Measurements from ENCODE around the gene GABRB3.

Gene GABRB3

GRCh38 chr15:26640601-26641000 is 132.3 kb downstream of the GABRB3 start:
- Histone ChIP-seq H3K9me2 (replicated peaks; ENCODE audit: low read depth, low read length) (no peaks in the 10 kb centered on the region), H3K79me2 (ENCODE audit: insufficient read depth, low read length) (no peaks in the 10 kb centered on the region), H3F3A (ENCODE audit: low read depth) (no peaks in the 10 kb centered on the region), H3K4me2 (ENCODE audit: low read depth, low read length, poor library complexity, severe bottlenecking) (no peak overlapping the region), H2AFZ (ENCODE audit: low read length) (no peak overlapping the region), H3K27me3 (ENCODE audit: insufficient read depth, low read length, poor library complexity, severe bottlenecking) (no peaks in the 10 kb centered on the region), H4K20me1 (ENCODE audit: insufficient read depth, low read length, poor library complexity, severe bottlenecking) (no peaks in the 10 kb centered on the region), H3K4me3 (ENCODE audit: low read length, poor library complexity, severe bottlenecking) (no peak overlapping the region), H3K4me1 (ENCODE audit: insufficient read depth, low read length, poor library complexity, severe bottlenecking) (no peaks in the 10 kb centered on the region), H3K36me3 (ENCODE audit: insufficient read depth, low read length) (no peaks in the 10 kb centered on the region), H3K9ac (ENCODE audit: low read depth, low read length, poor library complexity, severe bottlenecking) (no peak overlapping the region), H3K9me3 (ENCODE audit: insufficient read depth, low read depth, low read length) (peaks cover 6% of the 10 kb centered on the region; the same call in 1 of the 2 replicates)
- TF ChIP-seq, protein P1, sequence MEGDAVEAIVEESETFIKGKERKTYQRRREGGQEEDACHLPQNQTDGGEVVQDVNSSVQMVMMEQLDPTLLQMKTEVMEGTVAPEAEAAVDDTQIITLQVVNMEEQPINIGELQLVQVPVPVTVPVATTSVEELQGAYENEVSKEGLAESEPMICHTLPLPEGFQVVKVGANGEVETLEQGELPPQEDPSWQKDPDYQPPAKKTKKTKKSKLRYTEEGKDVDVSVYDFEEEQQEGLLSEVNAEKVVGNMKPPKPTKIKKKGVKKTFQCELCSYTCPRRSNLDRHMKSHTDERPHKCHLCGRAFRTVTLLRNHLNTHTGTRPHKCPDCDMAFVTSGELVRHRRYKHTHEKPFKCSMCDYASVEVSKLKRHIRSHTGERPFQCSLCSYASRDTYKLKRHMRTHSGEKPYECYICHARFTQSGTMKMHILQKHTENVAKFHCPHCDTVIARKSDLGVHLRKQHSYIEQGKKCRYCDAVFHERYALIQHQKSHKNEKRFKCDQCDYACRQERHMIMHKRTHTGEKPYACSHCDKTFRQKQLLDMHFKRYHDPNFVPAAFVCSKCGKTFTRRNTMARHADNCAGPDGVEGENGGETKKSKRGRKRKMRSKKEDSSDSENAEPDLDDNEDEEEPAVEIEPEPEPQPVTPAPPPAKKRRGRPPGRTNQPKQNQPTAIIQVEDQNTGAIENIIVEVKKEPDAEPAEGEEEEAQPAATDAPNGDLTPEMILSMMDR (conservative IDR thresholded peaks at IDR 0.05; ENCODE audit: low read length): no peak
- TF ChIP-seq EZH2phosphoT487 (IDR thresholded peaks at IDR 0.05; ENCODE audit: borderline replicate concordance): no peak

DNA sequence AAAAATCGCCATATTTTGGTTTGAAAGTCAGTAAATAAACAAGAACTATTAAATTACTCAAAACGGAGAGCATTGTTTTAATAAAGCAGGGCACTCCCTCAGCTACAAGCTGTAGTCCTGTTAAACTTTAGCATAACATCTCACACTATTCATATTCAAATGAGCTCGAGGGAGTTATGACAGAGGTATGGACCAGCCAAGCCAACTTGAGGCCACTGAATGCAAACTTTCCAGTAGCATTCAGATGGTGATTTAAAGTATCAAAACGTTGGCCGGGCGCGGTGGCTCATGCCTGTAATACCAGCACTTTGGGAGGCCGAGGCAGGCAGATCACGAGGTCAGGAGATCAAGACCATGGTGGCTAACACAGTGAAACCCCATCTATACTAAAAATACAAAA is 132.9 kb downstream of the GABRB3 start:
- no peaks in the 10 kb centered on the region for H3F3A ChIP-seq (ENCODE audit: low read depth)
- H2AFZ ChIP-seq (ENCODE audit: low read length): no peak overlapping the region
- H3K9me3 ChIP-seq (ENCODE audit: insufficient read depth, low read depth, low read length): peaks cover 6% of the 10 kb centered on the region; the same call in 1 of the 2 replicates
- H3K27me3 ChIP-seq (ENCODE audit: insufficient read depth, low read length, poor library complexity, severe bottlenecking): no peaks in the 10 kb centered on the region
- H3K79me2 ChIP-seq (ENCODE audit: insufficient read depth, low read length): no peaks in the 10 kb centered on the region
- H3K9me2 ChIP-seq (replicated peaks; ENCODE audit: low read depth, low read length): no peaks in the 10 kb centered on the region
- TF ChIP-seq, protein P1 (conservative IDR thresholded peaks at IDR 0.05; ENCODE audit: low read length): no peak
- no peak for TF ChIP-seq EZH2phosphoT487 (IDR thresholded peaks at IDR 0.05; ENCODE audit: borderline replicate concordance)
- H3K4me3 ChIP-seq (ENCODE audit: low read length, poor library complexity, severe bottlenecking): no peak overlapping the region
- H3K4me1 ChIP-seq (ENCODE audit: insufficient read depth, low read length, poor library complexity, severe bottlenecking): no peaks in the 10 kb centered on the region
- no peak overlapping the region for H3K9ac ChIP-seq (ENCODE audit: low read depth, low read length, poor library complexity, severe bottlenecking)
- H4K20me1 ChIP-seq (ENCODE audit: insufficient read depth, low read length, poor library complexity, severe bottlenecking): no peaks in the 10 kb centered on the region
- H3K4me2 ChIP-seq (ENCODE audit: low read depth, low read length, poor library complexity, severe bottlenecking): no peak overlapping the region
- H3K36me3 ChIP-seq (ENCODE audit: insufficient read depth, low read length): no peaks in the 10 kb centered on the region

DNA sequence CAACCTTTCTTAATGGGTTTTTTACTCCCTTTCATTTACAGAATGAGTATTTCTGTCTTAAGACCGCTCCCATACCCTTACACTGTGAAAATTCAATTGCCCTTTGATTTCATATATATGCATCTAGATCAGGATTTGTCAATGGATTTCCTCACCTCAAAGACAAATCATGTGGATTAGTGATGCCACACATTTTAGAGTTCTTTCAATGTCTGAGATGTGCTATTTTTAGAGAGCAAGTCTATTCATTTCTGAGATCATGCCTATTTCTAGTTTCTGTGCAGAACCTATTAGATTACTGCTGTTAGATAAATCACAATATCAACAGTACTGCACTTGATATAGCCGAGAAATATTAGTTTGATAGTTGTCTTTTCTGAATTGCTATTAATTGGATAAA is 137.3 kb downstream of the GABRB3 start:
- Histone ChIP-seq H3K4me2 (ENCODE audit: low read depth, low read length, poor library complexity, severe bottlenecking) (no peak overlapping the region), H3K36me3 (ENCODE audit: insufficient read depth, low read length) (no peaks in the 10 kb centered on the region), H3K4me1 (ENCODE audit: insufficient read depth, low read length, poor library complexity, severe bottlenecking) (no peaks in the 10 kb centered on the region), H3K9me3 (ENCODE audit: insufficient read depth, low read depth, low read length) (peaks cover 3% of the 10 kb centered on the region; the same call in 1 of the 2 replicates), H4K20me1 (ENCODE audit: insufficient read depth, low read length, poor library complexity, severe bottlenecking) (no peaks in the 10 kb centered on the region), H2AFZ (ENCODE audit: low read length) (no peak overlapping the region), H3K9me2 (replicated peaks; ENCODE audit: low read depth, low read length) (no peaks in the 10 kb centered on the region), H3K9ac (ENCODE audit: low read depth, low read length, poor library complexity, severe bottlenecking) (no peak overlapping the region), H3K27me3 (ENCODE audit: insufficient read depth, low read length, poor library complexity, severe bottlenecking) (no peaks in the 10 kb centered on the region), H3F3A (ENCODE audit: low read depth) (no peaks in the 10 kb centered on the region), H3K4me3 (ENCODE audit: low read length, poor library complexity, severe bottlenecking) (no peak overlapping the region), H3K79me2 (ENCODE audit: insufficient read depth, low read length) (no peaks in the 10 kb centered on the region)
- TF ChIP-seq, protein P1 (conservative IDR thresholded peaks at IDR 0.05; ENCODE audit: low read length): no peak
- no peak for TF ChIP-seq EZH2phosphoT487 (IDR thresholded peaks at IDR 0.05; ENCODE audit: borderline replicate concordance)
